K562 (cell line): ENCODE data around the gene DVL3. TPM values are rescaled to one million over a fixed set of nuclear protein-coding genes. Genes with fewer than 3 reads are reported as not detected.
A peak's percentile ranks its signal among the peaks of the same experiment; 100 is the strongest.

Experiments used
- CTCF ChIP-seq, 3 experiments: IDR thresholded peaks in 2 of 3; conservative IDR thresholded peaks in 1 of 3; 2 replicates each; pipeline ENCODE4 v1.5.1; 2011 to 2012; ENCODE audit warnings: low read length in 3 of 3, mild to moderate bottlenecking in 3 of 3, control low read depth in 2 of 3, improper control_type of control experiment in 1 of 3, inconsistent platforms in 1 of 3, low read depth in 1 of 3, mixed read lengths in 1 of 3, moderate library complexity in 1 of 3; ENCODE audit not compliant: insufficient read depth in 2 of 3
- ESRRA ChIP-seq: fragments of 450-650 bp; IDR thresholded peaks from 2 replicates; pipeline ENCODE4 v1.6.1; 2014; ENCODE audit warnings: low read depth, mild to moderate bottlenecking, moderate library complexity, borderline replicate concordance
- FOXJ2 ChIP-seq: fragments of 200-800 bp; sonication (Bioruptor generic); IDR thresholded peaks from 2 replicates; pipeline ENCODE4 v1.6.1; 2016; ENCODE audit warnings: missing genetic modification characterization, missing compliant biosample characterization
- MAZ ChIP-seq, 2 experiments: fragments of 450-650 bp in 1 of 2; sonication (generic) in 1 of 2; formaldehyde crosslinking; IDR thresholded peaks in 1 of 2; conservative IDR thresholded peaks in 1 of 2; 2 replicates each; pipeline versions ENCODE4 v1.4.0 to v1.5.0; 2020; ENCODE audit warnings: mild to moderate bottlenecking in 1 of 2, missing genetic modification reagents in 1 of 2
- PHB ChIP-seq: fragments of 250-450 bp; sonication (Bioruptor Pico); IDR thresholded peaks from 2 replicates; pipeline ENCODE4 v1.5.0; 2021
- POLR2AphosphoS5 ChIP-seq: IDR thresholded peaks from 2 replicates; pipeline ENCODE4 v1.6.1; 2011; ENCODE audit warnings: mild to moderate bottlenecking, low read depth, low read length, moderate library complexity; ENCODE audit not compliant: control insufficient read depth, insufficient read depth
- PTRF ChIP-seq: fragments of 450-650 bp; IDR thresholded peaks from 2 replicates; pipeline ENCODE4 v1.6.1; 2016; ENCODE audit warnings: mild to moderate bottlenecking, missing genetic modification characterization, missing compliant biosample characterization
- RBFOX2 ChIP-seq: fragments of 200-400 bp; formaldehyde crosslinking; IDR thresholded peaks from 2 replicates; pipeline ENCODE4 v1.6.1; 2017; ENCODE audit warnings: low read depth, mild to moderate bottlenecking, low read length, moderate library complexity
- RBM34 ChIP-seq: fragments of 200-400 bp; formaldehyde crosslinking; IDR thresholded peaks from 2 replicates; pipeline ENCODE4 v1.6.1; 2018; ENCODE audit warnings: low read length, borderline replicate concordance; ENCODE audit not compliant: insufficient read depth
- SMARCA5 ChIP-seq: fragments of 450-650 bp; IDR thresholded peaks from 2 replicates; pipeline ENCODE4 v1.6.1; 2016
- SRSF1 ChIP-seq: fragments of 200-400 bp; formaldehyde crosslinking; IDR thresholded peaks from 2 replicates; pipeline ENCODE4 v1.6.1; 2017; ENCODE audit warnings: mild to moderate bottlenecking, low read depth, low read length, moderate library complexity
- TAF1 ChIP-seq: IDR thresholded peaks from 2 replicates; pipeline ENCODE4 v1.6.1; 2011; ENCODE audit warnings: mild to moderate bottlenecking, low read length, moderate library complexity; ENCODE audit not compliant: insufficient read depth, control insufficient read depth, severe bottlenecking; ENCODE audit errors: extremely low read depth
- TARDBP ChIP-seq: fragments of 450-650 bp; IDR thresholded peaks from 2 replicates; pipeline ENCODE4 v1.6.1; 2016
- TBP ChIP-seq: optimal IDR thresholded peaks from 2 replicates; pipeline ENCODE3; 2011; ENCODE audit warnings: low read depth, low read length, improper control_type of control experiment
- THRB ChIP-seq: fragments of 450-650 bp; formaldehyde crosslinking; conservative IDR thresholded peaks from 2 replicates; pipeline ENCODE4 v1.4.0; 2022; ENCODE audit warnings: mild to moderate bottlenecking, missing genetic modification characterization
- ZBTB2 ChIP-seq: fragments of 450-650 bp; IDR thresholded peaks from 2 replicates; pipeline ENCODE4 v1.6.1; 2016; ENCODE audit warnings: antibody characterized with exemption
- ZFP36 ChIP-seq: fragments of 150-350 bp; IDR thresholded peaks from 2 replicates; pipeline ENCODE4 v1.6.1; 2018; ENCODE audit warnings: low read length, low read depth; ENCODE audit not compliant: partially characterized antibody
- ZNF124 ChIP-seq: sonication (generic); formaldehyde crosslinking; IDR thresholded peaks from 2 replicates; pipeline ENCODE4 v1.8.1; 2022; ENCODE audit warnings: missing genetic modification reagents
- ZNF184 ChIP-seq: sonication (generic); formaldehyde crosslinking; IDR thresholded peaks from 2 replicates; pipeline ENCODE4 v1.5.0; 2020; ENCODE audit warnings: missing genetic modification reagents
- ZNF384 ChIP-seq: IDR thresholded peaks from 2 replicates; pipeline ENCODE4 v1.6.1; 2012; ENCODE audit warnings: low read depth, low read length, improper control_type of control experiment
- ZNF444 ChIP-seq: fragments of 250-450 bp; sonication (Bioruptor Pico); IDR thresholded peaks from 2 replicates; pipeline ENCODE4 v1.4.0; 2020; ENCODE audit warnings: mild to moderate bottlenecking, moderate library complexity
- ZNF707 ChIP-seq: fragments of 250-450 bp; sonication (Bioruptor Pico); conservative IDR thresholded peaks from 2 replicates; pipeline ENCODE4 v1.8.0; 2022; ENCODE audit warnings: inconsistent platforms, mild to moderate bottlenecking, moderate library complexity
- ZNF785 ChIP-seq: fragments of 250-450 bp; sonication (Bioruptor Pico); IDR thresholded peaks from 2 replicates; pipeline ENCODE4 v1.4.0; 2020; ENCODE audit warnings: mild to moderate bottlenecking
- polyA plus RNA-seq, 8 experiments: library from polyadenylated mRNA; depleted of rRNA in 4 of 8; stranded (reverse) in 5 of 8; unstranded in 3 of 8; fragments of >200 nt; fragmentation: Nextera tagmentation in 2 of 8; fragmentation: Illumina TruSeq in 1 of 8; extraction: Ambion mirVana in 2 of 8; extraction: Trizol in 1 of 8; gene quantifications; 2 replicates each; pipeline versions ENCODE4 v1.2.1 to v1.2.3, GENCODE V29; 2011 to 2014; ENCODE audit warnings: inconsistent platforms in 1 of 8, missing spikeins in 1 of 8
- total RNA-seq, 7 experiments: library from RNA; depleted of rRNA in 6 of 7; stranded (reverse); fragments of >200 nt in 6 of 7; fragmentation: Illumina TruSeq in 2 of 7; extraction: Trizol in 2 of 7; gene quantifications; 2 replicates each; pipeline versions ENCODE4 v1.2.1 to v1.2.3, GENCODE V29; 2011 to 2021; ENCODE audit warnings: low replicate concordance in 1 of 7

The DVL3 gene
- total and polyA plus RNA-seq, 9 of the 15 experiments (the other 6 are each of a cell fraction or from before 2014, with no cell fraction given), result 3.1 to 57.9 (median 20.1) TPM

GRCh38 chr3:184135149-184135910 lies 19.8 kb upstream of the DVL3 start, which contains the start of gene EIF2B5 (continued):
- no peak for TF ChIP-seq ZNF184
- TF ChIP-seq PHB, result no peak
- no peak for TF ChIP-seq RBM34
- no peak for TF ChIP-seq SRSF1
- TF ChIP-seq ZNF384, result no peak
- peak; percentile 29 for TF ChIP-seq ZFP36
- TF ChIP-seq THRB (CRISPR knock-in tag), result no peak; the same call in 1 of the 2 replicates
- peak; percentile 96 for TF ChIP-seq TAF1
- no peak for TF ChIP-seq ZNF124 (CRISPR knock-in tag)
- TF ChIP-seq PTRF (tag), result no peak
- no peak for TF ChIP-seq SMARCA5
- TF ChIP-seq FOXJ2 (tag), result peak; percentile 27; the same call in 1 of the 2 replicates
- peak; percentile 89 for TF ChIP-seq ESRRA
- TF ChIP-seq CTCF (IDR thresholded peaks at IDR 0.05 in 2 of 3, conservative IDR thresholded peaks at IDR 0.05 in 1 of 3; ENCODE audit: insufficient read depth in 2 of 3, low read depth in 1 of 3, low read length in 3 of 3), result peak; percentile 29 to 49 (median 31); a peak in 5 of 6 replicates
- peak; percentile 97 for TF ChIP-seq RBFOX2
- peak; percentile 63 to 78 for TF ChIP-seq MAZ (CRISPR knock-in tag; conservative IDR thresholded peaks at IDR 0.05 in 1 of 2, IDR thresholded peaks at IDR 0.05 in 1 of 2)
- no peak for TF ChIP-seq ZNF785 (CRISPR knock-in tag)
- peak; percentile 74; the same call in 1 of the 2 replicates for TF ChIP-seq ZBTB2
- no peak for TF ChIP-seq ZNF444 (CRISPR knock-in tag)
- peak; percentile 85 for TF ChIP-seq POLR2AphosphoS5
- peak; percentile 93 for TF ChIP-seq TBP
- 0 out of 2 replicates have a peak, but pooled peaks have one; percentile 87 for TF ChIP-seq TARDBP
- no peak for TF ChIP-seq ZNF707
